Measurements from ENCODE around the gene KCNE3.

Gene KCNE3

DNA sequence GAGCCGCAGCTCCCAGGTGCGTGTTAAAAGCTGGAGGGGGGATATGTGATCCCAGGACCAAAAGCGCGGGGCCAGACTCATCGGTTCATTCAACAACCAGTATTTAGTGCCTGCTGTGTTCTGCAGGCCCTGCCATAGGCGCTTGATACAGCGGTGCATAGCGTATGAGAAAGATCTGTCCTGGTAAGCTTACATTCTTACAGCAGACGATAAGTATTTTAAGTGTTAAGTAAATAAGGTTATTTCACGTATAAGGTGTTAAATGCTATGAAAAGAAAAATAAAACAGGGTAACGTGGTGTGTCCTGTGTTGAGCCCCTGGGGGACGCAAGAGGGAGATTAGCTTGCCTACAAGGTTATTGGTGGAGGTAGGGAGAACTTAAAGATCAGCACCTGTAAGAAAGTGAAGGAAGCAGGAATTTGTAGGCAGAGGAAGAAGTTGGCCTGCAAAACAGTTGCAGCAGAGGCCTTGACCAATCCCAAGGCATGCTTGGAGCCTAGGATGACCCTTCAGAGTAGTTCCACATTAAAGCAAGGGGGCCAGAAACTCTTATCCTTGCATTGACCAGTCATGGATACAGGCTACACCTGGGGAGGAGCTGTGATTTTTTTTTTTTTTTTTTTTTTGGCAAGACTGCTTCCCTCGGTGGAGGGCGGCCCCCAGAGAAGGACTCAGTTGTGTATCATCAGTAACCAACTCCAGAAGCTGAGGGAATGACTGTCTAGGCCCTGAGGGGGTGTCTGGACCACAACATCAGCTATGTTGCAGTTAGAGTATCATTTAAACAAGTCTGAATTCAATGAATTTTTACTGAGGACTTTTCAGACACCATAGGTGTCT is 26.7 kb upstream of the KCNE3 start:
- peak; percentile 21 for DNase-seq (ENCODE audit: low read depth)
- TF ChIP-seq, protein P1, sequence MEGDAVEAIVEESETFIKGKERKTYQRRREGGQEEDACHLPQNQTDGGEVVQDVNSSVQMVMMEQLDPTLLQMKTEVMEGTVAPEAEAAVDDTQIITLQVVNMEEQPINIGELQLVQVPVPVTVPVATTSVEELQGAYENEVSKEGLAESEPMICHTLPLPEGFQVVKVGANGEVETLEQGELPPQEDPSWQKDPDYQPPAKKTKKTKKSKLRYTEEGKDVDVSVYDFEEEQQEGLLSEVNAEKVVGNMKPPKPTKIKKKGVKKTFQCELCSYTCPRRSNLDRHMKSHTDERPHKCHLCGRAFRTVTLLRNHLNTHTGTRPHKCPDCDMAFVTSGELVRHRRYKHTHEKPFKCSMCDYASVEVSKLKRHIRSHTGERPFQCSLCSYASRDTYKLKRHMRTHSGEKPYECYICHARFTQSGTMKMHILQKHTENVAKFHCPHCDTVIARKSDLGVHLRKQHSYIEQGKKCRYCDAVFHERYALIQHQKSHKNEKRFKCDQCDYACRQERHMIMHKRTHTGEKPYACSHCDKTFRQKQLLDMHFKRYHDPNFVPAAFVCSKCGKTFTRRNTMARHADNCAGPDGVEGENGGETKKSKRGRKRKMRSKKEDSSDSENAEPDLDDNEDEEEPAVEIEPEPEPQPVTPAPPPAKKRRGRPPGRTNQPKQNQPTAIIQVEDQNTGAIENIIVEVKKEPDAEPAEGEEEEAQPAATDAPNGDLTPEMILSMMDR (IDR thresholded peaks at IDR 0.05; ENCODE audit: control insufficient read depth, extremely low read depth, insufficient read depth): no peak
- H3K4me3 ChIP-seq (ENCODE audit: low read depth, low read length): peak overlapping the region; percentile 58

DNA sequence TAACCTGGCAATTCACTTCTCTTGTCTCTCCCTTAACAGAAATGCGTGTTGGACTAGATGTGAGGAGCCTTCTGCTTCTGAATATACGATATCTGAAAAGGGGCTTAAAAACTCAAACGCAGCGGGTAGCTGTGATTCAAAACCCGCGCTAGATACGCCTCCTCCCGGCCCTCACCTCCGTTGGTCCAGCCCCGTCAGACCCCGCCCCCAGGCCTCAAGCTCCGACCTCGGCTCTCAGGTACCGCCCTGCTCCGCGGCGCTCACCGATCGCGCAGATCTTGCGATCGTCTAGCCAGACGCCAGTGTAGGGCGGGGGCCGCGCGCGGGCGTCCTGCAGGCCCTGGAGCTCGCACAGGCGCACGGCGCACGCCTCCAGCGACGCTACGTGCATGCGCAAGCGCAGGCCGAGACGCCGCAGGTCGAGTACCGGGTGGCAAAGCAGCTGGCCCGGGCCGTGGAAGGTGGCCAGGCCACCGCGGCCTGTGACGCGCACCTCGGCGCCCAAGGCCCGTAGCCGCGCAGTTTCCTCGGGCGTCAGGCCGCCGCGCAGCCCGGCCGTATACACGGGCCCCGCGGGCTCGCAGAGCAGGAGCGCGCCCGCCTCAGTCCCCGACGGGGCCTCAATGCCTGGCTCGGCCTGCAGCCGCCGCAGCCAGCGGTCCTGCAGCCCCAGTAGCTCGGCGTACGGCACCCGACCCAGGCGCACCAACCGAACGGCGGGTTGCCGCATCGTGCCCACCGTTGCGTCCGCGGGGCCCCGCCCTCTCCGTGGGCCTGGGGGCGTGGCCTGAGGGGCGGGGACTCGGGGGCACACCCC is 25.8 kb upstream of the KCNE3 start, which contains the start of gene LIPT2:
Gene LIPT2 (minus strand): TSS at position 751 of the 817 bp plus-strand sequence. CDS start 21 bp downstream, at position 730.
- peak within 1 kb of the TSS; percentile 58 for H3K4me3 ChIP-seq (ENCODE audit: low read depth, low read length)
- peak; percentile 96 for DNase-seq (ENCODE audit: low read depth)
- TF ChIP-seq, protein P1 (IDR thresholded peaks at IDR 0.05; ENCODE audit: control insufficient read depth, extremely low read depth, insufficient read depth): no peak; the same call in 1 of the 2 replicates

DNA sequence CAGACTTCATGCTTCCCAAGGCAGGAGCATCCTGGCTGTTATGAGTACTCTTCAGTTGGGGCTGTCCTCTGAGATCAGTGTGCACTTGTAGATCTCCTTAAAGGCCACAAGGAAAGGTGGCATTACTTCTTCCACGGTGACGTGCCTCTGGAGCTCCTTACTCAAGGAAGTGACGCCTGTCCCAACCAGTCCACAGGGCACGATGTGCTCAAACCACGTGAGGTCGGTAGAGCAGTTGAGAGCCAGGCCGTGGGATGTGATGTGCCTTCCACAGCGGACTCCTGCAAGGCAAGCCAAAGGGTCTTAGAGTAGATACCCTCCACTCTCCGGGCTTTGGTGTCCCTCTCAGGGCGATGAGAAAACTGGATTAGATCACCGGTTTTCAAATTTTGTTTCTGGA is 24.7 kb upstream of the KCNE3 start:
- peak overlapping the region; percentile 58 for H3K4me3 ChIP-seq (ENCODE audit: low read depth, low read length)
- TF ChIP-seq, protein P1 (IDR thresholded peaks at IDR 0.05; ENCODE audit: control insufficient read depth, extremely low read depth, insufficient read depth): no peak
- DNase-seq (ENCODE audit: low read depth): no peak

DNA sequence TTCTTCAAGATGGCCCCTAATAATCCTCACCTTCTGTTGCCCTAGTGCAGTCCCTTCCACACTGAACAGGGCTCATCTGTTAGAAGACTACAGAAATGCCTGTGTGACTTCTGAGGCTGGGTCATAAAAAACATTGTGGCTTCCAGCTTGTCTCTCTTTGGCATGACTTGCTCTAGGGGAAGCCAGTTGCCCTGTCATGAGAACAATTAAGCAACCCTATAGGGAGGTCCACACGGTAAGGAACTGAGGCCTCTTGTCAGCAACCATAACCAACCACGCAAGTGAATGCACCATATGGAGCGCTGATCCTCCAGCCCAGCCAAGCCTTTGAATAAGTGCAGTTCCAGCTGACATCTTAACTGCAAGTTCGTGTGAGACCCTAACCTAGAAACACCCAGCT is 23.6 kb upstream of the KCNE3 start:
- no peak for DNase-seq (ENCODE audit: low read depth)
- TF ChIP-seq, protein P1 (IDR thresholded peaks at IDR 0.05; ENCODE audit: control insufficient read depth, extremely low read depth, insufficient read depth): no peak
- H3K4me3 ChIP-seq (ENCODE audit: low read depth, low read length): no peak overlapping the region

DNA sequence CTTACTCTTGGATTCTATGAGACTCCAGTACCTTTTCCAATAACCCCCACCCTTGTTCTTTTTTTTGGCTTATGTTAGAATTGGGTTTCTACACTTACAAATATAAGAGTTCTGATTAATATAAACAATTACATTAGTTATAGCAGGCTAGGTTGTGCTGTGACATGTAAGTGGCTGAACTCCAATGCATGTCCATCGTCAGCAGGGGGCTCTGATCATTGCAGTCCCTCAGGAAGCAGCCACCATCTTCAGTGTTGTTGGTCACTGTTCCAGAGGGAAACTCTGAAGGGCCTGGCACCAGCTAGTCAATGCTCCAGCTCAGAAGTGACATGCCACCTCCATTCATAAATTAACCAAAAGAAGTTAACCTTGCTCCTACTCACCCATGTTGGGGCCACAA is 20.5 kb upstream of the KCNE3 start:
- TF ChIP-seq, protein P1 (IDR thresholded peaks at IDR 0.05; ENCODE audit: control insufficient read depth, extremely low read depth, insufficient read depth): no peak
- no peak overlapping the region for H3K4me3 ChIP-seq (ENCODE audit: low read depth, low read length)
- DNase-seq (ENCODE audit: low read depth): no peak

DNA sequence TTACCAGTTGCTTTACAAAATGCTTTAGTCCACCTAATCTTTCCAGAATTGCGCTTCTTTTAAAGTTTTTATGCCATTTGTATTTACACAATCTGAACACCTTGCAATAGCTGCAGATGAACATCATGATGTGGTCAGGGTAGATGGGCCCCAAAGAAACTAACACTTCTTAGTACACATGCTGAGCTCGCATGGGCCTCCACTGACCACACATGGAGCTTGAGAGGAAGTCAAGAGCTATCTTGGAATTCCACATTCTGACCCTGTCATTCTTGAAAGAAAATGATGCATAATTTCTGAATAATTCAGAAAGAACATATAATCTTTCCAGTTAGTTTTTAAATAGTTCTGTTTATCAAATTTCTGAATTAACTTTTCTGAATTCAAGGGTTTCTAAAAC is 18.5 kb upstream of the KCNE3 start:
- no peak overlapping the region for H3K4me3 ChIP-seq (ENCODE audit: low read depth, low read length)
- no peak for DNase-seq (ENCODE audit: low read depth)
- TF ChIP-seq, protein P1 (IDR thresholded peaks at IDR 0.05; ENCODE audit: control insufficient read depth, extremely low read depth, insufficient read depth): no peak

All from LNCaP clone FGC (cell line).